ENCODE results near the gene DTD1.

GRCh38 chr20:18621004-18621403 lies 33.1 kb downstream of the DTD1 start:
- TF ChIP-seq EP300 (IDR thresholded peaks at IDR 0.05) (no peak), CTCF (IDR thresholded peaks at IDR 0.05) (no peak), POLR2A (IDR thresholded peaks at IDR 0.05) (no peak), POLR2AphosphoS5 (IDR thresholded peaks at IDR 0.05) (no peak)

Measured in upper lobe of left lung (tissue), 4 donors.